Erythroblast (primary cell): Measurements from ENCODE around the gene RGMA.

Experiments
- GATA1 ChIP-seq: IDR thresholded peaks from 2 replicates; pipeline ENCODE4 v1.6.1; 2011; ENCODE audit warnings: low read depth, mild to moderate bottlenecking, control low read depth, low read length, moderate library complexity
- POLR2A ChIP-seq: IDR thresholded peaks from 2 replicates; pipeline ENCODE4 v1.6.1; 2011; ENCODE audit warnings: mild to moderate bottlenecking, low read length

- TF ChIP-seq POLR2A (no peak), GATA1 (no peak)
Measured at GRCh38 chr15:93065641-93066045, 23.4 kb downstream of the RGMA start.
